A673 (cell line): Measurements from ENCODE around the gene MBTPS1.

Experiments
- CTCF ChIP-seq: fragments of 300-800, 200-600 bp; sonication (generic); conservative IDR thresholded peaks from 2 replicates; pipeline ENCODE4 v1.5.1; 2017; ENCODE audit warnings: low read depth, mild to moderate bottlenecking, antibody characterized with exemption, low read length, moderate library complexity, mixed read lengths
- EZH2 ChIP-seq: fragments of 200-600 bp; sonication (generic); IDR thresholded peaks from 2 replicates; pipeline ENCODE4 v1.6.1; 2017; ENCODE audit warnings: borderline replicate concordance, low read depth, mild to moderate bottlenecking, mixed read lengths, antibody characterized with exemption, low read length; ENCODE audit not compliant: poor library complexity, severe bottlenecking

- no peak for TF ChIP-seq EZH2
- TF ChIP-seq CTCF: no peak
These were observed 73.8 kb downstream of the MBTPS1 start for GRCh38 chr16:84042879-84043485.
